Esophagus squamous epithelium (tissue), 4 donors: ENCODE data around the gene FAM20A.

Experiments used
- POLR2A ChIP-seq, 4 donors: fragments of 450-650 bp; IDR thresholded peaks; one replicate each; pipeline ENCODE4 v1.6.1; 2017; ENCODE audit warnings: antibody characterized with exemption in 4 of 4, mild to moderate bottlenecking in 4 of 4, moderate library complexity in 3 of 4
- TF ChIP-seq, protein P1 (sequence below), 6 experiments: fragments of 450-650 bp in 4 of 6; fragments of 200-600 bp in 2 of 6; sonication (generic) in 2 of 6; IDR thresholded peaks; one replicate each; pipeline ENCODE4 v1.5.1; 2016 to 2019; ENCODE audit warnings: antibody characterized with exemption in 6 of 6, mild to moderate bottlenecking in 4 of 6, moderate library complexity in 4 of 6

DNA sequence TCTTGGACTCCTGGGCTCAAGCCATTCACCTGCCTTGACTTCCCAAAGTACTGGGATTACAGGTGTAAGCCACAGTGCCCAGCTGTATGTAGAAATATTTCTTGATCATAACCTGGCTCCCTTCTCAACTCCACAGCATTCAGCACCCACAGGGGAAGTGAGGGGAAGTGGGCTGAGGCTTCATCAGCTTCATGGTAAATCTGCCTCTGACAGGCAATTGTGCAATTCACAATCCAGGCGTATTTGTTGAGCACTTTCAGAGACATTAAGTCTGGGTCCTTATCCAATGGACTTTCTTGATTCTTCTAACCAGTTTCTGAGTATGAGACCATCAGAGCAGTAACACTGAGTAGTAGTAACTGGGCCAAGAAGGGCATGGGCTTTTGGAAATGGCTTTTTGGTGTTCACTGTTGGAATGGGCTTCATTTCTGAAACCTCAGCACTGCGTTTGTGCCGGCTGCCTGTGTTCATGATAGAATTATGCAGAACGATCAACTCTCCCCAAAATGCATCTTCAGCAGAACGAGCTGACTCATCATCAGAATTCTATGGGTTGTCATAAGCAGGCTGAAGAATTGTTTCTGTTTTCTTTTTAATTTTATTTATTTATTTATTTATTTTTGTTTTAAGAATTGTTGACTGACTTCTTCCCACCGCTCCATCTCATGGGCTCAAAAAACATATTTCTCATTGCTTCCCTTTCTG is 28.9 kb downstream of the FAM20A start:
- TF ChIP-seq, protein P1, sequence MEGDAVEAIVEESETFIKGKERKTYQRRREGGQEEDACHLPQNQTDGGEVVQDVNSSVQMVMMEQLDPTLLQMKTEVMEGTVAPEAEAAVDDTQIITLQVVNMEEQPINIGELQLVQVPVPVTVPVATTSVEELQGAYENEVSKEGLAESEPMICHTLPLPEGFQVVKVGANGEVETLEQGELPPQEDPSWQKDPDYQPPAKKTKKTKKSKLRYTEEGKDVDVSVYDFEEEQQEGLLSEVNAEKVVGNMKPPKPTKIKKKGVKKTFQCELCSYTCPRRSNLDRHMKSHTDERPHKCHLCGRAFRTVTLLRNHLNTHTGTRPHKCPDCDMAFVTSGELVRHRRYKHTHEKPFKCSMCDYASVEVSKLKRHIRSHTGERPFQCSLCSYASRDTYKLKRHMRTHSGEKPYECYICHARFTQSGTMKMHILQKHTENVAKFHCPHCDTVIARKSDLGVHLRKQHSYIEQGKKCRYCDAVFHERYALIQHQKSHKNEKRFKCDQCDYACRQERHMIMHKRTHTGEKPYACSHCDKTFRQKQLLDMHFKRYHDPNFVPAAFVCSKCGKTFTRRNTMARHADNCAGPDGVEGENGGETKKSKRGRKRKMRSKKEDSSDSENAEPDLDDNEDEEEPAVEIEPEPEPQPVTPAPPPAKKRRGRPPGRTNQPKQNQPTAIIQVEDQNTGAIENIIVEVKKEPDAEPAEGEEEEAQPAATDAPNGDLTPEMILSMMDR (IDR thresholded peaks at IDR 0.05), result no peak
- no peak for TF ChIP-seq POLR2A (IDR thresholded peaks at IDR 0.05)
